Measurements from ENCODE around the gene GALNT9. TPM values are rescaled to one million over a fixed set of nuclear protein-coding genes. Genes with fewer than 3 reads are reported as not detected.

GALNT9 gene
- total RNA-seq, 2 experiments from 2014 or later: not detected

DNA sequence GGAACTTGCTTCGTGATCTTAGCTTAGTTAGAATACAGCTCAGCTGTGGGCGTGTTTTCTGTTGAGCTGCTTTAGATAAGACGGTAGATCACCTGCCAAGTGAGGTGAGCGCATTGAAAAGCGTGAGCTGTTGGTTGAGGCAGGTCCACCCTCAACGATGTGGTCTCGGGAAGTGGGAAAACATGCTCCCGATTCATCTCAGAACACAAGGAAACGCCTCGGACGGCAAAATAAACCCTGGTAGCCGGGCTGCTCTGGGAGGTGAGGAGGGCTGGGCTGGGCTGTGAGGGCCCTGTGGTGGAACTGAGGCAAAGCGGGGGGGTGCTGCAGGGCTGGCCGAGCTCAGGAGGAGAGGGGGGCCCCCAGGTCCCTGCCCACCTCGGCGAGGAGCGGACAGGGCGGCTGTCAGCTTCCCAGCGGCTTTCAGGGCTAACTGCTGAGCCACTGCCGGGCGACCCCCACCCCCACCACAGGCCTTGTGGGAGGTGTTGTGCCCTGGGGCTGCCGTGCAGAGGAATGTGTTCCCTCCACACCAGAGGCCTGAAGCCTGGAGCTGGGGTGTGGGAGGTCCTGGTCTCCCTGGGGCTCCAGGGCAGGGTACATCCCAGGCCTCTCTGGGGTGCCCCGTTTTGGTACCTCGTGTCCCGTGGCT is 154.4 kb downstream of the GALNT9 start:
- H3K27ac Mint-ChIP-seq: peak overlapping the region; percentile 53
- H3K4me3 Mint-ChIP-seq: peak overlapping the region; percentile 30
- CTCF ChIA-PET: interaction anchor here (0.9 kb wide), 1 partner anchor 21 kb away, joined by 6 read pairs; no protein-coding TSS in a partner anchor
- intact Hi-C loops (cut with DNase I, micrococcal nuclease): no loop called here
- no peak for TF ChIP-seq CTCF (IDR thresholded peaks at IDR 0.05)
- H3K9me3 Mint-ChIP-seq: no peaks in the 10 kb centered on the region
- H3K36me3 ChIP-seq (ENCODE audit: insufficient read depth, low read length): no peaks in the 10 kb centered on the region
- POLR2A ChIA-PET: interaction anchor here (1.0 to 1.4 kb wide), 3 partner anchors 9 to 15 kb away, joined by 3 to 10 read pairs (median 4); no protein-coding TSS in a partner anchor
- peaks cover 0 to 12% of the 10 kb centered on the region in 2 experiments for H3K9me3 ChIP-seq (ENCODE audit: control insufficient read depth in 1 of 2, insufficient read depth in 1 of 2, low read length in 2 of 2)
- no peaks in the 10 kb centered on the region for H3K36me3 Mint-ChIP-seq (ENCODE audit: low read depth)
- H3K27me3 Mint-ChIP-seq: peaks cover 12% of the 10 kb centered on the region
- DNase-seq: no peak
- H3K27ac ChIP-seq (ENCODE audit: low read depth in 1 of 2, low read length in 2 of 2): no peak overlapping the region
- peaks cover 51% of the 10 kb centered on the region for H3K4me1 ChIP-seq (ENCODE audit: insufficient read depth, low read length)
- H3K27me3 ChIP-seq (ENCODE audit: control insufficient read depth in 1 of 2, insufficient read depth in 2 of 2, low read length in 2 of 2): peaks cover 3 to 5% of the 10 kb centered on the region in 2 experiments
- H3K4me1 Mint-ChIP-seq (ENCODE audit: low read depth): peaks cover 33% of the 10 kb centered on the region
- no peak overlapping the region for H3K4me3 ChIP-seq (ENCODE audit: low read length)
- ATAC-seq (ENCODE audit: poor library complexity): no peak

DNA sequence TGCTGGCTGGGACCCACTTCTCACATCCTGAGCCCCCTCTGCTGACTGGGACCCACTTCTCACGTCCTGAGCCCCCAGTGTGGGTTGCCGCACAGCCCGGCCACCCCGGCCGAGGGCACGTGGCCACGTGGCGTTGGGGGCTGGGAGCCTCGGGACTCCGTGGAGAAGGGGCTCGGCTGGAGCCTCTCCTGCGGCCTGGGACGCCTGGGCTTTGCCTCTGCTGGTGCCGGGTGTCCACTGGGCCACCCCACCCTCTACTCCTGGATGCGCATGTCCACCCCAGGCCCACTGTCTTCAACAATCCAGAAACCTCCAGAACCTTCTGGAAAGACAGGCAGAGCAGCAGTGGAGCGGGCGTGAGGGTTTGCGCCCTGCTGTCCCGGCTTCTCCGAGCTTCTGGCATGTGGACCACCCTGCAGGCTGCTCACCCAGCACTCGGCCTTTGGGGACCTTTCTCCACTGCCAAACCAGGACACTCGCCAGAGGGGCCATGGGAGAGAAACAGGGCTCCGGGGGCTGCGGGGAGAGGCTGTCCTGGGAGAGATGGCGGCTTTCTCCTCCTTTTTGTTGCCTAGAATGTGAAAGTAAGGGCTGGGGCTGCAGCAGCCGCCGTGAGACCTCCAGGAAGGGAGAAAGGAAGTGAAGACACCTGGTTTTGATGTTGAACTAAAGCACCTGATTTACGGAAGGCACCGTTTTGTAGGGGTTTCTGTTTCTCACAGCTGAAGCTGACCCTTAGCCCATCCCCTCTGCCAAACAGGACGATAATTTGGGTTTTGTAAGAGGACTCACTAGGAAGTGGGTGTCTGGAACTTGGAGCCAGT is 155.2 kb downstream of the GALNT9 start:
- peaks cover 12% of the 10 kb centered on the region for H3K27me3 Mint-ChIP-seq

More for the DNA sequence above, 155.2 kb downstream of the GALNT9 start:
- no peaks in the 10 kb centered on the region for H3K36me3 ChIP-seq (ENCODE audit: insufficient read depth, low read length)
- ATAC-seq (ENCODE audit: poor library complexity) (no peak), DNase-seq (no peak)
- H3K4me3 ChIP-seq (ENCODE audit: low read length): no peak overlapping the region
- ChIA-PET POLR2A (interaction anchor here (1.0 to 1.4 kb wide), 3 partner anchors 10 to 15 kb away, joined by 3 to 10 read pairs (median 4); no protein-coding TSS in a partner anchor), CTCF (interaction anchor here (0.9 kb wide), 1 partner anchor 20 kb away, joined by 6 read pairs; no protein-coding TSS in a partner anchor)
- H3K9me3 Mint-ChIP-seq: no peaks in the 10 kb centered on the region
- intact Hi-C loops (cut with DNase I, micrococcal nuclease): no loop called here
- H3K36me3 Mint-ChIP-seq (ENCODE audit: low read depth): no peaks in the 10 kb centered on the region
- no peak overlapping the region for H3K27ac ChIP-seq (ENCODE audit: low read depth in 1 of 2, low read length in 2 of 2)
- peaks cover 0 to 12% of the 10 kb centered on the region in 2 experiments for H3K9me3 ChIP-seq (ENCODE audit: control insufficient read depth in 1 of 2, insufficient read depth in 1 of 2, low read length in 2 of 2)
- H3K4me3 Mint-ChIP-seq: peak overlapping the region; percentile 30
- H3K4me1 ChIP-seq (ENCODE audit: insufficient read depth, low read length): peaks cover 45% of the 10 kb centered on the region
- TF ChIP-seq CTCF (IDR thresholded peaks at IDR 0.05): no peak
- peaks cover 26% of the 10 kb centered on the region for H3K4me1 Mint-ChIP-seq (ENCODE audit: low read depth)
- H3K27ac Mint-ChIP-seq: peak overlapping the region; percentile 53
- H3K27me3 ChIP-seq (ENCODE audit: control insufficient read depth in 1 of 2, insufficient read depth in 2 of 2, low read length in 2 of 2): peaks cover 3 to 5% of the 10 kb centered on the region in 2 experiments

Measured in CD4-positive, alpha-beta T cell (primary cell).